GM23248 (cell line): ENCODE measurements around the gene IL1RAPL2. TPM values are rescaled to one million over a fixed set of nuclear protein-coding genes. Genes with fewer than 3 reads are reported as not detected.
"Not testable (repeated sequence)": the region's sequence is repeated elsewhere in the genome, so short reads cannot be mapped to it uniquely, and the experiment has no call there.

Source experiments
- DNase-seq: peaks from one replicate; pipeline ENCODE4 v3.0.0-alpha.2; 2015
- H2AFZ ChIP-seq: fragments of 200-600 bp; sonication (generic); 2 replicates; pipeline ENCODE4 v1.6.1; 2016; ENCODE audit warnings: antibody characterized with exemption
- H3F3A ChIP-seq: fragments of 200-600 bp; sonication (generic); 2 replicates; pipeline ENCODE4 v1.6.1; 2016; ENCODE audit warnings: mild to moderate bottlenecking, antibody characterized with exemption, mixed run types; ENCODE audit not compliant: insufficient read depth
- H3K27ac ChIP-seq: fragments of 200-600 bp; sonication (generic); 2 replicates; pipeline ENCODE4 v1.5.1; 2016; ENCODE audit warnings: mild to moderate bottlenecking
- H3K27me3 ChIP-seq: fragments of 200-600 bp; sonication (generic); replicated peaks from 2 replicates; pipeline ENCODE4 v1.6.1; 2016; ENCODE audit warnings: mild to moderate bottlenecking; ENCODE audit not compliant: insufficient read depth
- H3K36me3 ChIP-seq: fragments of 200-600 bp; sonication (generic); 2 replicates; pipeline ENCODE4 v1.6.1; 2016; ENCODE audit warnings: low read depth, mild to moderate bottlenecking
- H3K4me1 ChIP-seq: fragments of 200-600 bp; sonication (generic); 2 replicates; pipeline ENCODE4 v1.6.1; 2016; ENCODE audit warnings: mild to moderate bottlenecking; ENCODE audit not compliant: insufficient read depth
- H3K4me2 ChIP-seq: fragments of 200-600 bp; sonication (generic); one replicate; pipeline ENCODE4 v1.6.1; 2016; ENCODE audit warnings: mild to moderate bottlenecking; ENCODE audit not compliant: unreplicated experiment
- H3K4me3 ChIP-seq: fragments of 200-600 bp; sonication (generic); 2 replicates; pipeline ENCODE4 v1.5.1; 2016; ENCODE audit warnings: mild to moderate bottlenecking
- H3K79me2 ChIP-seq: fragments of 200-600 bp; sonication (generic); 2 replicates; pipeline ENCODE4 v1.6.1; 2016; ENCODE audit warnings: mild to moderate bottlenecking; ENCODE audit not compliant: insufficient read depth
- H3K9ac ChIP-seq: fragments of 200-600 bp; sonication (generic); 2 replicates; pipeline ENCODE4 v1.6.1; 2016; ENCODE audit warnings: mild to moderate bottlenecking
- H3K9me2 ChIP-seq: fragments of 200-600 bp; sonication (generic); 2 replicates; pipeline ENCODE4 v1.6.1; 2016; ENCODE audit warnings: mixed run types, mild to moderate bottlenecking, moderate library complexity; ENCODE audit not compliant: insufficient read depth
- H3K9me3 ChIP-seq: fragments of 200-600 bp; sonication (generic); one replicate; pipeline ENCODE4 v1.6.1; 2017; ENCODE audit warnings: low read depth
- H4K20me1 ChIP-seq: fragments of 200-600 bp; sonication (generic); 2 replicates; pipeline ENCODE4 v1.6.0; 2016; ENCODE audit not compliant: insufficient read depth
- EZH2 ChIP-seq: fragments of 200-600 bp; sonication (generic); IDR thresholded peaks from 2 replicates; pipeline ENCODE4 v1.6.1; 2018; ENCODE audit warnings: antibody characterized with exemption, mild to moderate bottlenecking; ENCODE audit not compliant: insufficient read depth, poor library complexity, severe bottlenecking
- EZH2phosphoT487 ChIP-seq: fragments of 200-600 bp; sonication (generic); IDR thresholded peaks from 2 replicates; pipeline ENCODE4 v1.6.1; 2018; ENCODE audit warnings: antibody characterized with exemption, moderate library complexity, mild to moderate bottlenecking, low read depth; ENCODE audit not compliant: insufficient read depth
- WGBS, 2 experiments: methylation state at CpG; one replicate each; pipeline ENCODE4 v1.1.6; 2015 to 2017; ENCODE audit warnings: low lambda C conversion rate in 2 of 2, low coverage in 1 of 2; ENCODE audit errors: missing lambda C conversion rate in 2 of 2; 5-methylcytosine and 5-hydroxymethylcytosine counted together
- in situ Hi-C: fragments of 300-500 bp; cut with MboI; formaldehyde crosslinking; loops from 2 replicates; pipeline ENCODE4 v1.15.0; 2020
- polyA plus RNA-seq: library from polyadenylated mRNA; unstranded; fragments of >200 nt; fragmentation: Nextera tagmentation; extraction: Ambion mirVana; gene quantifications from 2 replicates; pipeline ENCODE4 v1.2.1, GENCODE V29; 2016
- total RNA-seq: library from RNA; depleted of rRNA; stranded (reverse); fragments of >200 nt; shearing (Covaris generic); gene quantifications from 2 replicates; pipeline ENCODE4 v1.2.3, GENCODE V29; 2014

The IL1RAPL2 gene
- total and polyA plus RNA-seq, 2 experiments from 2014 or later, result not detected

- H3K4me3 ChIP-seq, result no peak overlapping the region
- TF ChIP-seq EZH2 (no peak), EZH2phosphoT487 (no peak)
These were observed 447.7 kb downstream of the IL1RAPL2 start for GRCh38 chrX:105013719-105014118.

GRCh38 chrX:105017641-105018040, 451.6 kb downstream of the IL1RAPL2 start:
- H3K9me3 ChIP-seq, result no peaks in the 10 kb centered on the region
- no peaks in the 10 kb centered on the region for H3K27me3 ChIP-seq
- 13 to 21% methylated on average over 2 of the region's 2 CpGs for WGBS, 2 experiments
- H3K4me2 ChIP-seq, result no peak overlapping the region
- no peak for DNase-seq
- no peaks in the 10 kb centered on the region for H4K20me1 ChIP-seq
- no peak overlapping the region for H3K9ac ChIP-seq
- no peaks in the 10 kb centered on the region for H3K79me2 ChIP-seq
- H3K36me3 ChIP-seq, result no peaks in the 10 kb centered on the region
- no peak for TF ChIP-seq EZH2phosphoT487
- TF ChIP-seq EZH2, result no peak
- no peaks in the 10 kb centered on the region for H3K4me1 ChIP-seq
- H3K4me3 ChIP-seq, result no peak overlapping the region
- H3F3A ChIP-seq, result no peaks in the 10 kb centered on the region
- no peaks in the 10 kb centered on the region for H3K9me2 ChIP-seq
- in situ Hi-C loops, result no loop called here
- no peak overlapping the region for H3K27ac ChIP-seq
- H2AFZ ChIP-seq, result no peak overlapping the region

More at GRCh38 chrX:105013719-105014118, 447.7 kb downstream of the IL1RAPL2 start:
- in situ Hi-C loops, result no loop called here
- Histone ChIP-seq H3K79me2 (no peaks in the 10 kb centered on the region), H3K36me3 (no peaks in the 10 kb centered on the region), H3K9me3 (no peaks in the 10 kb centered on the region), H4K20me1 (no peaks in the 10 kb centered on the region), H3F3A (no peaks in the 10 kb centered on the region), H3K9ac (no peak overlapping the region), H3K9me2 (no peaks in the 10 kb centered on the region), H3K4me2 (no peak overlapping the region), H3K4me1 (no peaks in the 10 kb centered on the region), H2AFZ (no peak overlapping the region), H3K27ac (no peak overlapping the region), H3K27me3 (no peaks in the 10 kb centered on the region)
- WGBS, 2 experiments, result 9 to 18% methylated on average over 2 of the region's 2 CpGs
- DNase-seq, result no peak

DNA sequence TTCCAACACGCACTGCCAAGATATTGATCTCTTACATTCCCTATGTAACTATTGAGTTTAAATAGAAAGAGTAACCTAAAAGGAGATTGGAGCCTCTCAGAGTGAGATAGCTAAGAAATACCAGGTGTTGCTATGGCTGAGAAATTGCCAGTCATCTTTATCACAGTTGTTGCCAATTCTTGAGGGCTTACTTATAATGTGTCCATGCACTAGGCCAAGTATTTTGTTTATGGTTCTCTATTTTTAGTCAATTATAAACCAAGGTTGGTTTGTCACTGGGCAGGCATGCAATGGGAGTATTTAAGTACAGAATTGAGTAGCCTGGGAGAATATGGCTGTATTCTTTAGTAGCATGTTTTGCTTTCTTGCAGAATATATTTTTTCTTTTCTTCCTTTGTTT, 452.9 kb downstream of the IL1RAPL2 start:
- H2AFZ ChIP-seq, result no peak overlapping the region
- H3K9ac ChIP-seq, result no peak overlapping the region
- no peak for TF ChIP-seq EZH2phosphoT487
- no peaks in the 10 kb centered on the region for H3K4me1 ChIP-seq
- no peaks in the 10 kb centered on the region for H3K27me3 ChIP-seq
- no peaks in the 10 kb centered on the region for H3K79me2 ChIP-seq
- no peak overlapping the region for H3K4me2 ChIP-seq
- H3K4me3 ChIP-seq, result no peak overlapping the region
- no peaks in the 10 kb centered on the region for H3K9me2 ChIP-seq
- 0 to 21% methylated on average over 1 of the region's 1 CpG for WGBS, 2 experiments
- no peak for DNase-seq
- no peaks in the 10 kb centered on the region for H4K20me1 ChIP-seq
- H3K9me3 ChIP-seq, result no peaks in the 10 kb centered on the region
- H3K27ac ChIP-seq, result no peak overlapping the region
- in situ Hi-C loops, result no loop called here
- no peaks in the 10 kb centered on the region for H3K36me3 ChIP-seq
- no peaks in the 10 kb centered on the region for H3F3A ChIP-seq

- H3K4me3 ChIP-seq, H3K4me2 ChIP-seq, H3K27me3 ChIP-seq, H3K9me2 ChIP-seq, H3K9ac ChIP-seq, H3K9me3 ChIP-seq, H4K20me1 ChIP-seq, in situ Hi-C loops, DNase-seq, H3K4me1 ChIP-seq, H3K27ac ChIP-seq, H3F3A ChIP-seq, H3K36me3 ChIP-seq, H2AFZ ChIP-seq, H3K79me2 ChIP-seq: not testable (repeated sequence)
- WGBS, 2 experiments, result 19 to 35% methylated on average over 2 to 3 of the region's 3 CpGs
These were observed 463.0 kb downstream of the IL1RAPL2 start for GRCh38 chrX:105028962-105029361.

DNA sequence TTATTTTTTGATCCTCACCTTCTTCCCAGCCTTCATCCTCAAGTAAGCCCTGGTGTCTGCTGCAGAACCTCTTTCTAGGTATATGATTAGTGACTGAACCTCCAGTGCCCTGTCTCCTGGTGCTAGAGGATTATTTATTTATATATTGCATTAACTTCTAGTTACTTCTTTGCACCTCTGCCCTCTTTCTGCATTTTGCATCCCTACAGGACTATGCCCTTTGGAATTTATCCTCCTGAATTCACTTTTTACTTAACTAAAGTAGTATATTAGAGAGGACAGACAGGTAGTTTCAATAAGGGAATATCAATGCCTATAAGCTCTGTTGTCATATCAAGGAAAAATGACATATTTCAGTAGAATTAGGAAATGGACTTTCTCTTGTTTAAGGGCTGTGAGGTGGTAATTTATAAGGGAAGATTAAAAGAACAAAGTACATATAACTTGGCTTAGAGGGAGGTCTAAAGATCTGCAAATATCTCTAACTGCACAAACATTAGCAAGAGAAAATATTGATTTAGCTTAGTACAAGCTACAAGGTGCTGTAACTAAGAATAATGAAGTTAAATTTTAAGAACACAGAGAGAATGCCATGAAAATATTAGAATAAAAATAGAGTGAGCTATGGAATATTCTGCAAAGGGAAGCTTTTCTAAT, 472.8 kb downstream of the IL1RAPL2 start:
- Histone ChIP-seq H3K9ac (no peak overlapping the region), H3K27ac (no peak overlapping the region), H3K27me3 (no peaks in the 10 kb centered on the region), H3K36me3 (no peaks in the 10 kb centered on the region), H3K4me3 (no peak overlapping the region), H4K20me1 (no peaks in the 10 kb centered on the region), H3K9me2 (no peaks in the 10 kb centered on the region), H3K4me2 (no peak overlapping the region), H3F3A (no peaks in the 10 kb centered on the region), H2AFZ (no peak overlapping the region), H3K4me1 (no peaks in the 10 kb centered on the region), H3K79me2 (no peaks in the 10 kb centered on the region), H3K9me3 (no peaks in the 10 kb centered on the region)
- no peak for DNase-seq
- TF ChIP-seq EZH2phosphoT487 (no peak), EZH2 (no peak)
- in situ Hi-C loops, result no loop called here
